OCI-LY3 (cell line): ENCODE results near the gene GABRG1.

ENCODE experiments used
- H2AFZ ChIP-seq: fragments of 200-600, 300-600 bp; shearing (Covaris generic); 2 replicates; pipeline ENCODE4 v1.6.0; 2014; ENCODE audit warnings: antibody characterized with exemption, low read depth, low read length
- H3K27ac ChIP-seq: fragments of 200-600, 300-600 bp; sonication (generic); 2 replicates; pipeline ENCODE4 v1.5.1; 2014; ENCODE audit warnings: mild to moderate bottlenecking, low read length, moderate library complexity, mixed read lengths
- H3K27me3 ChIP-seq: fragments of 200-600, 300-600 bp; sonication (generic); 2 replicates; pipeline ENCODE4 v1.6.1; 2014; ENCODE audit warnings: low read depth, low read length, mixed read lengths
- H3K36me3 ChIP-seq: fragments of 200-600, 300-600 bp; sonication (generic); replicated peaks from 2 replicates; pipeline ENCODE3; 2014; ENCODE audit warnings: low read depth, low read length, mixed read lengths
- H3K4me1 ChIP-seq: fragments of 300-600, 200-600 bp; sonication (generic); 2 replicates; pipeline ENCODE4 v1.6.1; 2014; ENCODE audit warnings: low read length, mixed read lengths
- H3K4me2 ChIP-seq: fragments of 200-600, 300-600 bp; sonication (generic); 2 replicates; pipeline ENCODE4 v1.6.1; 2014; ENCODE audit warnings: low read length, mixed read lengths
- H3K4me3 ChIP-seq: fragments of 300-600, 200-600 bp; sonication (generic); 2 replicates; pipeline ENCODE4 v1.5.1; 2014; ENCODE audit warnings: antibody characterized with exemption, mild to moderate bottlenecking, low read length, moderate library complexity
- H3K79me2 ChIP-seq: fragments of 300-600, 200-600 bp; shearing (Covaris generic); 2 replicates; pipeline ENCODE4 v1.6.1; 2014; ENCODE audit warnings: mild to moderate bottlenecking, low read length, mixed read lengths
- H3K9ac ChIP-seq: fragments of 300-600, 200-600 bp; shearing (Covaris generic); 2 replicates; pipeline ENCODE4 v1.6.0; 2014; ENCODE audit warnings: mild to moderate bottlenecking, low read length, moderate library complexity
- H3K9me3 ChIP-seq: fragments of 200-600, 300-600 bp; shearing (Covaris generic); 2 replicates; pipeline ENCODE4 v1.6.1; 2014; ENCODE audit warnings: low read length, mixed read lengths; ENCODE audit not compliant: insufficient read depth
- H4K20me1 ChIP-seq: fragments of 200-600, 300-600 bp; sonication (generic); 2 replicates; pipeline ENCODE4 v1.6.1; 2016; ENCODE audit warnings: low read length, mixed read lengths; ENCODE audit not compliant: insufficient read depth
- EZH2phosphoT487 ChIP-seq: fragments of 200-600 bp; shearing (Covaris generic); IDR thresholded peaks from 2 replicates; pipeline ENCODE4 v1.6.1; 2018; ENCODE audit warnings: antibody characterized with exemption, mixed run types, low read depth
- TF ChIP-seq, protein P1 (sequence below): fragments of 200-600, 300-600 bp; sonication (generic); IDR thresholded peaks from 2 replicates; pipeline ENCODE4 v1.5.1; 2014; ENCODE audit warnings: antibody characterized with exemption, low read length, low read depth

Gene GABRG1

DNA sequence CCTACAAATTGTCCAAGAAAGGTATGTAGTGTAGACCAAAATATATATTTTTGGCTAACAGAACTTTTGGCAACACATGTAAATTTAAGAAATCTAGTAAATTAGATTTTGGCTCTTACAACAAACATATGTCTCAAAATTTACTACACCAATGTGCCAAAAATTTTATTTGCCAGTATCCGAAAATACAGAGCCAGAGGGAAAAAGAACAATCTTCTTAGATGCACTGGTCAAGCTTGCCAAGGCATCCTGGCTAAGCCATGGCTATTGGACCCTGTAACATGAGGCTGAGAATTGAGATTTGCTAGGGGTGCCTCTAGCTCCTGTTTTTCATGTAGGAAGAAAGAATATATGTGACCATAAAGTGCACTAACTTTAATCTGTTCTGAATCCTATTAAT, 91.8 kb downstream of the GABRG1 start:
- H3K79me2 ChIP-seq = no peaks in the 10 kb centered on the region
- H2AFZ ChIP-seq = no peak overlapping the region
- no peaks in the 10 kb centered on the region for H3K4me1 ChIP-seq
- no peak overlapping the region for H3K4me2 ChIP-seq
- no peaks in the 10 kb centered on the region for H3K9me3 ChIP-seq
- H3K9ac ChIP-seq = no peak overlapping the region
- no peaks in the 10 kb centered on the region for H3K27me3 ChIP-seq
- no peak for TF ChIP-seq EZH2phosphoT487
- TF ChIP-seq, protein P1, sequence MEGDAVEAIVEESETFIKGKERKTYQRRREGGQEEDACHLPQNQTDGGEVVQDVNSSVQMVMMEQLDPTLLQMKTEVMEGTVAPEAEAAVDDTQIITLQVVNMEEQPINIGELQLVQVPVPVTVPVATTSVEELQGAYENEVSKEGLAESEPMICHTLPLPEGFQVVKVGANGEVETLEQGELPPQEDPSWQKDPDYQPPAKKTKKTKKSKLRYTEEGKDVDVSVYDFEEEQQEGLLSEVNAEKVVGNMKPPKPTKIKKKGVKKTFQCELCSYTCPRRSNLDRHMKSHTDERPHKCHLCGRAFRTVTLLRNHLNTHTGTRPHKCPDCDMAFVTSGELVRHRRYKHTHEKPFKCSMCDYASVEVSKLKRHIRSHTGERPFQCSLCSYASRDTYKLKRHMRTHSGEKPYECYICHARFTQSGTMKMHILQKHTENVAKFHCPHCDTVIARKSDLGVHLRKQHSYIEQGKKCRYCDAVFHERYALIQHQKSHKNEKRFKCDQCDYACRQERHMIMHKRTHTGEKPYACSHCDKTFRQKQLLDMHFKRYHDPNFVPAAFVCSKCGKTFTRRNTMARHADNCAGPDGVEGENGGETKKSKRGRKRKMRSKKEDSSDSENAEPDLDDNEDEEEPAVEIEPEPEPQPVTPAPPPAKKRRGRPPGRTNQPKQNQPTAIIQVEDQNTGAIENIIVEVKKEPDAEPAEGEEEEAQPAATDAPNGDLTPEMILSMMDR = no peak
- H3K27ac ChIP-seq = no peak overlapping the region
- H3K4me3 ChIP-seq = no peak overlapping the region
- no peaks in the 10 kb centered on the region for H4K20me1 ChIP-seq
- no peaks in the 10 kb centered on the region for H3K36me3 ChIP-seq

- no peaks in the 10 kb centered on the region for H3K4me1 ChIP-seq
- no peak overlapping the region for H3K4me2 ChIP-seq
- no peaks in the 10 kb centered on the region for H4K20me1 ChIP-seq
- H3K36me3 ChIP-seq = no peaks in the 10 kb centered on the region
- no peak overlapping the region for H3K27ac ChIP-seq
- H3K27me3 ChIP-seq = no peaks in the 10 kb centered on the region
- TF ChIP-seq EZH2phosphoT487 = no peak
- TF ChIP-seq, protein P1 = no peak
- H2AFZ ChIP-seq = no peak overlapping the region
- no peak overlapping the region for H3K9ac ChIP-seq
- H3K9me3 ChIP-seq = no peaks in the 10 kb centered on the region
- no peaks in the 10 kb centered on the region for H3K79me2 ChIP-seq
- H3K4me3 ChIP-seq = no peak overlapping the region
Observed at GRCh38 chr4:46016306-46016705, 107.5 kb downstream of the GABRG1 start.

- Histone ChIP-seq H3K4me2 (no peak overlapping the region), H3K4me3 (no peak overlapping the region), H3K79me2 (no peaks in the 10 kb centered on the region), H3K4me1 (no peaks in the 10 kb centered on the region), H3K27me3 (no peaks in the 10 kb centered on the region), H4K20me1 (no peaks in the 10 kb centered on the region), H3K36me3 (no peaks in the 10 kb centered on the region), H3K9me3 (no peaks in the 10 kb centered on the region), H2AFZ (no peak overlapping the region), H3K27ac (no peak overlapping the region), H3K9ac (no peak overlapping the region)
- TF ChIP-seq, protein P1 = no peak
- no peak for TF ChIP-seq EZH2phosphoT487
Observed at GRCh38 chr4:45992728-45993127, 131.1 kb downstream of the GABRG1 start.

DNA sequence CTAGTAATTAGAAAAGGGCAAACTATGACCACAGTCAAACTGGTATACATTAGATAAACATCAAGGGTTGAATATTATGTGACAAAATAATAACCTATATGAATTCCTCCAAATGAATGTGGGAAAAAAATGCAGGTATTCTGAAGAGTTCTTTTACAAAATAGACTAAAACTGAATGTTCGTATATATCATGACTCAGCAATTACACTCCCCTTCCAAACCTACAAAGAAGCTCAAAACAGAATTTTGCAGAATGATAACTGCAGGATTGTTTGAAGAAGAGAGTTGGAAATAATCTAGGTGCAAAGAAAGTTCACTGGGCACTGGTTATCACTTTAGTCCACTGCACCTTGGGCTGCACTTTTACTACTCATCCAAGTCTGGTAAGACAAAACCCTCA, 134.1 kb downstream of the GABRG1 start:
- Histone ChIP-seq H3K36me3 (no peaks in the 10 kb centered on the region), H3K4me1 (no peaks in the 10 kb centered on the region), H4K20me1 (no peaks in the 10 kb centered on the region), H3K27ac (no peak overlapping the region), H3K4me3 (no peak overlapping the region), H2AFZ (no peak overlapping the region), H3K27me3 (no peaks in the 10 kb centered on the region), H3K9ac (no peak overlapping the region), H3K79me2 (no peaks in the 10 kb centered on the region), H3K9me3 (no peaks in the 10 kb centered on the region), H3K4me2 (no peak overlapping the region)
- TF ChIP-seq EZH2phosphoT487 = no peak
- TF ChIP-seq, protein P1 = no peak
